Thymus (tissue), 11 donors: ENCODE data around the gene ZNHIT1. TPM values are rescaled to one million over a fixed set of nuclear protein-coding genes. Genes with fewer than 3 reads are reported as not detected.
"Not testable (repeated sequence)": the region's sequence is repeated elsewhere in the genome, so short reads cannot be mapped to it uniquely, and the experiment has no call there.

Experiments used
- DNase-seq, 9 donors: peaks; one replicate each; pipeline ENCODE4 v3.0.0-alpha.2; 2013; ENCODE audit warnings: low spot score in 9 of 9, low read depth in 6 of 9, missing footprints in 1 of 9
- H3K27ac ChIP-seq, 2 donors: one replicate each; pipeline ENCODE4 v1.5.1; 2013; ENCODE audit warnings: control low read depth in 1 of 2, low read depth in 1 of 2, low read length in 1 of 2, mild to moderate bottlenecking in 1 of 2, moderate library complexity in 1 of 2
- H3K27me3 ChIP-seq, 2 donors: one replicate each; pipeline ENCODE4 v1.5.1; 2013; ENCODE audit warnings: low read length in 1 of 2; ENCODE audit not compliant: control insufficient read depth in 2 of 2, insufficient read depth in 1 of 2
- H3K36me3 ChIP-seq, 2 donors: one replicate each; pipeline ENCODE4 v1.5.1; 2013; ENCODE audit warnings: low read length in 1 of 2, mild to moderate bottlenecking in 1 of 2, moderate library complexity in 1 of 2; ENCODE audit not compliant: control insufficient read depth in 2 of 2, insufficient read depth in 2 of 2
- H3K4me1 ChIP-seq, 2 donors: one replicate each; pipeline ENCODE4 v1.5.1; 2013; ENCODE audit warnings: low read length in 2 of 2; ENCODE audit not compliant: control insufficient read depth in 2 of 2, insufficient read depth in 2 of 2
- H3K4me3 ChIP-seq, 2 donors: one replicate each; pipeline ENCODE4 v1.5.1; 2013; ENCODE audit warnings: low read length in 2 of 2, control low read depth in 1 of 2, mild to moderate bottlenecking in 1 of 2
- H3K9me3 ChIP-seq, 2 donors: one replicate each; pipeline ENCODE4 v1.5.1; 2013; ENCODE audit warnings: low read length in 1 of 2, mild to moderate bottlenecking in 1 of 2; ENCODE audit not compliant: control insufficient read depth in 2 of 2, insufficient read depth in 1 of 2
- WGBS: extraction: QIAGEN DNeasy Blood & Tissue Kit; methylation state at CpG from one replicate; pipeline ENCODE4 v1.1.7; 2013; 5-methylcytosine and 5-hydroxymethylcytosine counted together
- polyA plus RNA-seq: library from polyadenylated mRNA; stranded (reverse); fragments of 200-250 nt; gene quantifications from one replicate; pipeline ENCODE4 v1.2.3, GENCODE V29; 2013
- total RNA-seq: library from RNA; stranded (reverse); fragments of 120-200 nt; gene quantifications from one replicate; pipeline ENCODE4 v1.2.4, GENCODE V29; 2013
- donor health status: healthy.

Gene ZNHIT1
- total and polyA plus RNA-seq, 2 donors, result 68.3 to 103 TPM

- no peak for DNase-seq
- Histone ChIP-seq H3K27me3 (peaks cover 0 to 12% of the 10 kb centered on the region in 2 donors), H3K4me1 (peaks cover 0 to 9% of the 10 kb centered on the region in 2 donors), H3K36me3 (peaks cover 0 to under 1% of the 10 kb centered on the region in 2 donors), H3K4me3 (no peak overlapping the region), H3K27ac (no peak overlapping the region), H3K9me3 (peaks cover 0 to 3% of the 10 kb centered on the region in 2 donors)
- WGBS, result 92% methylated on average over 4 of the region's 4 CpGs
Measured at GRCh38 chr7:101255796-101256195, 37.8 kb downstream of the ZNHIT1 start.

GRCh38 chr7:101258243-101258731 lies 40.3 kb downstream of the ZNHIT1 start:
- H3K27ac ChIP-seq, result no peak overlapping the region
- H3K27me3 ChIP-seq, result peaks cover 0 to 12% of the 10 kb centered on the region in 2 donors
- WGBS, result 92% methylated on average over 7 of the region's 7 CpGs
- no peaks in the 10 kb centered on the region for H3K36me3 ChIP-seq
- H3K4me1 ChIP-seq, result no peaks in the 10 kb centered on the region
- H3K4me3 ChIP-seq, result no peak overlapping the region
- H3K9me3 ChIP-seq, result peaks cover 0 to 3% of the 10 kb centered on the region in 2 donors
- no peak for DNase-seq

GRCh38 chr7:101264102-101264706 lies 46.2 kb downstream of the ZNHIT1 start:
- not testable (repeated sequence) for H3K4me1 ChIP-seq, H3K36me3 ChIP-seq, DNase-seq, H3K9me3 ChIP-seq, H3K4me3 ChIP-seq, H3K27ac ChIP-seq, H3K27me3 ChIP-seq
- WGBS, result 78% methylated on average over 6 of the region's 6 CpGs

- Histone ChIP-seq H3K4me3 (no peak overlapping the region), H3K9me3 (no peaks in the 10 kb centered on the region), H3K27ac (no peak overlapping the region), H3K27me3 (no peaks in the 10 kb centered on the region), H3K4me1 (no peaks in the 10 kb centered on the region), H3K36me3 (no peaks in the 10 kb centered on the region)
- no peak for DNase-seq
- 72% methylated on average over 17 of the region's 17 CpGs for WGBS
Measured at GRCh38 chr7:101265622-101266516, 47.9 kb downstream of the ZNHIT1 start.

GRCh38 chr7:101269664-101270063 lies 51.7 kb downstream of the ZNHIT1 start:
- H3K36me3 ChIP-seq, result no peaks in the 10 kb centered on the region
- H3K4me1 ChIP-seq, result no peaks in the 10 kb centered on the region
- H3K27ac ChIP-seq, result no peak overlapping the region
- H3K27me3 ChIP-seq, result no peaks in the 10 kb centered on the region
- no peak for DNase-seq
- H3K9me3 ChIP-seq, result no peaks in the 10 kb centered on the region
- H3K4me3 ChIP-seq, result no peak overlapping the region
- 92% methylated on average over 21 of the region's 21 CpGs for WGBS

GRCh38 chr7:101271021-101271420 lies 53.1 kb downstream of the ZNHIT1 start:
- H3K4me1 ChIP-seq, result no peaks in the 10 kb centered on the region
- H3K27ac ChIP-seq, result no peak overlapping the region
- no peak overlapping the region for H3K4me3 ChIP-seq
- no peaks in the 10 kb centered on the region for H3K36me3 ChIP-seq
- no peaks in the 10 kb centered on the region for H3K27me3 ChIP-seq
- H3K9me3 ChIP-seq, result no peaks in the 10 kb centered on the region
- WGBS, result 77% methylated on average over 5 of the region's 5 CpGs
- DNase-seq, result no peak

- WGBS, result 93% methylated on average over 4 of the region's 4 CpGs
- Histone ChIP-seq H3K27me3 (no peaks in the 10 kb centered on the region), H3K4me3 (no peak overlapping the region), H3K27ac (no peak overlapping the region), H3K9me3 (no peaks in the 10 kb centered on the region), H3K4me1 (no peaks in the 10 kb centered on the region), H3K36me3 (no peaks in the 10 kb centered on the region)
- DNase-seq, result no peak
Measured at GRCh38 chr7:101273206-101273605, 55.2 kb downstream of the ZNHIT1 start.
